Liver (tissue), 3 donors: ENCODE results near the gene RANBP17.

Experiments used
- CTCF ChIP-seq: fragments of 150-350 bp; IDR thresholded peaks from 2 replicates; pipeline ENCODE4 v1.5.1; 2017; ENCODE audit warnings: improper control_type of control experiment, low read depth, low read length; ENCODE audit not compliant: missing input control
- GABPA ChIP-seq, 2 donors: IDR thresholded peaks in 1 of 2; conservative IDR thresholded peaks in 1 of 2; 2 replicates each; pipeline ENCODE4 v1.6.1; 2016; ENCODE audit warnings: antibody characterized with exemption in 2 of 2, mild to moderate bottlenecking in 1 of 2, moderate library complexity in 1 of 2
- HNF4A ChIP-seq, 2 donors: conservative IDR thresholded peaks; 2 replicates each; pipeline ENCODE4 v1.6.1; 2016; ENCODE audit warnings: antibody characterized with exemption in 2 of 2, mild to moderate bottlenecking in 2 of 2
- HNF4G ChIP-seq: IDR thresholded peaks from 2 replicates; pipeline ENCODE4 v1.6.1; 2016; ENCODE audit warnings: antibody characterized with exemption
- RAD21 ChIP-seq, 2 donors: IDR thresholded peaks; 2 replicates each; pipeline ENCODE4 v1.6.1; 2016; ENCODE audit warnings: antibody characterized with exemption in 2 of 2, mild to moderate bottlenecking in 2 of 2
- REST ChIP-seq: IDR thresholded peaks from 2 replicates; pipeline ENCODE4 v1.6.1; 2016; ENCODE audit warnings: antibody characterized with exemption, mild to moderate bottlenecking
- RXRA ChIP-seq, 2 donors: IDR thresholded peaks; 2 replicates each; pipeline ENCODE4 v1.6.1; 2017 to 2018; ENCODE audit warnings: antibody characterized with exemption in 2 of 2, mild to moderate bottlenecking in 1 of 2
- SP1 ChIP-seq: IDR thresholded peaks from 2 replicates; pipeline ENCODE4 v1.6.1; 2018; ENCODE audit warnings: antibody characterized with exemption, mild to moderate bottlenecking
- TAF1 ChIP-seq: conservative IDR thresholded peaks from 2 replicates; pipeline ENCODE4 v1.6.1; 2016; ENCODE audit warnings: antibody characterized with exemption, mild to moderate bottlenecking
- YY1 ChIP-seq: IDR thresholded peaks from 2 replicates; pipeline ENCODE4 v1.6.1; 2016; ENCODE audit warnings: antibody characterized with exemption, mild to moderate bottlenecking
- TF ChIP-seq, protein P1 (sequence below): IDR thresholded peaks from 2 replicates; pipeline ENCODE4 v1.6.1; 2016; ENCODE audit warnings: antibody characterized with exemption
- donor health status: healthy.
- donor health status: healthy.

DNA sequence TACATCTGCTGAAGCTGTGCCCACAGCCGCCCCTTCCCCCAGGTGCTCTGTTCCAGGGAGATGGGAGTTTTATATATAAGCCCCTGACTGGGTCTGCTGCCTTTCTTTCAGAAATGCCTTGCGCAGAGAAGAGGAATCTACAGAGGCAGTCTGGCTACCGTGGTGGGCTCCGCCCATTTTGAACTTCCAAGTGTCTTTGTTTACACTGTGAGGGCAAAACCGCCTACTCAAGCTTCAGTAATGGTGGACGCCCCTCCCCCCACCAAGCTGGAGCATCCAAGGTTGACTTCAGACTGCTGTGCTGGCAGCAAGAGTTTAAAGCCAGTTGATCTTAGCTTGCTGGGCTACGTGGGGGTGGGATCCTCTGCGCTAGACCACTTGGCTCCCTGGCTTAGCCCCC is 41.3 kb downstream of the RANBP17 start:
- TF ChIP-seq GABPA (IDR thresholded peaks at IDR 0.05 in 1 of 2, conservative IDR thresholded peaks at IDR 0.05 in 1 of 2): no peak
- TF ChIP-seq CTCF: no peak
- TF ChIP-seq, protein P1, sequence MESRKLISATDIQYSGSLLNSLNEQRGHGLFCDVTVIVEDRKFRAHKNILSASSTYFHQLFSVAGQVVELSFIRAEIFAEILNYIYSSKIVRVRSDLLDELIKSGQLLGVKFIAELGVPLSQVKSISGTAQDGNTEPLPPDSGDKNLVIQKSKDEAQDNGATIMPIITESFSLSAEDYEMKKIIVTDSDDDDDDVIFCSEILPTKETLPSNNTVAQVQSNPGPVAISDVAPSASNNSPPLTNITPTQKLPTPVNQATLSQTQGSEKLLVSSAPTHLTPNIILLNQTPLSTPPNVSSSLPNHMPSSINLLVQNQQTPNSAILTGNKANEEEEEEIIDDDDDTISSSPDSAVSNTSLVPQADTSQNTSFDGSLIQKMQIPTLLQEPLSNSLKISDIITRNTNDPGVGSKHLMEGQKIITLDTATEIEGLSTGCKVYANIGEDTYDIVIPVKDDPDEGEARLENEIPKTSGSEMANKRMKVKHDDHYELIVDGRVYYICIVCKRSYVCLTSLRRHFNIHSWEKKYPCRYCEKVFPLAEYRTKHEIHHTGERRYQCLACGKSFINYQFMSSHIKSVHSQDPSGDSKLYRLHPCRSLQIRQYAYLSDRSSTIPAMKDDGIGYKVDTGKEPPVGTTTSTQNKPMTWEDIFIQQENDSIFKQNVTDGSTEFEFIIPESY: no peak
- no peak for TF ChIP-seq HNF4G
- TF ChIP-seq HNF4A (conservative IDR thresholded peaks at IDR 0.05): no peak
- no peak for TF ChIP-seq RXRA (IDR thresholded peaks at IDR 0.05)
- no peak for TF ChIP-seq REST
- TF ChIP-seq RAD21 (IDR thresholded peaks at IDR 0.05): no peak
- no peak for TF ChIP-seq SP1
- no peak for TF ChIP-seq TAF1
- no peak for TF ChIP-seq YY1
